ENCODE results near the gene SYNDIG1.

DNA sequence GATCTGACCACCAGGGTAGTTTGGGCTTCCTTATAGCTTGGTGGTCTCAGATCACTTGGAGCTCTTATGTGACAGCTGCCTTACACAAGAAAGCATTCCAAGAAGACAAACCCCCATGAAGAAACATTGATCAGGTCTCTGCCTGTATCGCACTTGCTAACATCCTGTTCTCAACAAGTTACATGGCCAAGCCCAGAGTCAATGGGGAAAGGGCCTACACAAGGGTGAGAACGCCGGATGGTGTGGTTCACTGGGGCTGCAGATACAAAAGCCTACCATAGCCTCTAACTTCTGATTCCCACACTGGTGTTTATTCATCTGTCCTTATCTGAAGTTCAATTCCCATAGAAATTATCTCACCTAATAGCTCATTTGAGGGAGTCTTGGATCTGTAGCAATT, 235.5 kb downstream of the SYNDIG1 start:
- TF ChIP-seq, protein P1, sequence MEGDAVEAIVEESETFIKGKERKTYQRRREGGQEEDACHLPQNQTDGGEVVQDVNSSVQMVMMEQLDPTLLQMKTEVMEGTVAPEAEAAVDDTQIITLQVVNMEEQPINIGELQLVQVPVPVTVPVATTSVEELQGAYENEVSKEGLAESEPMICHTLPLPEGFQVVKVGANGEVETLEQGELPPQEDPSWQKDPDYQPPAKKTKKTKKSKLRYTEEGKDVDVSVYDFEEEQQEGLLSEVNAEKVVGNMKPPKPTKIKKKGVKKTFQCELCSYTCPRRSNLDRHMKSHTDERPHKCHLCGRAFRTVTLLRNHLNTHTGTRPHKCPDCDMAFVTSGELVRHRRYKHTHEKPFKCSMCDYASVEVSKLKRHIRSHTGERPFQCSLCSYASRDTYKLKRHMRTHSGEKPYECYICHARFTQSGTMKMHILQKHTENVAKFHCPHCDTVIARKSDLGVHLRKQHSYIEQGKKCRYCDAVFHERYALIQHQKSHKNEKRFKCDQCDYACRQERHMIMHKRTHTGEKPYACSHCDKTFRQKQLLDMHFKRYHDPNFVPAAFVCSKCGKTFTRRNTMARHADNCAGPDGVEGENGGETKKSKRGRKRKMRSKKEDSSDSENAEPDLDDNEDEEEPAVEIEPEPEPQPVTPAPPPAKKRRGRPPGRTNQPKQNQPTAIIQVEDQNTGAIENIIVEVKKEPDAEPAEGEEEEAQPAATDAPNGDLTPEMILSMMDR (IDR thresholded peaks at IDR 0.05): no peak
- TF ChIP-seq POLR2AphosphoS5 (IDR thresholded peaks at IDR 0.05): no peak

Data from prostate gland (tissue), 2 donors.